ENCODE results near the gene DNAJB13.

DNA sequence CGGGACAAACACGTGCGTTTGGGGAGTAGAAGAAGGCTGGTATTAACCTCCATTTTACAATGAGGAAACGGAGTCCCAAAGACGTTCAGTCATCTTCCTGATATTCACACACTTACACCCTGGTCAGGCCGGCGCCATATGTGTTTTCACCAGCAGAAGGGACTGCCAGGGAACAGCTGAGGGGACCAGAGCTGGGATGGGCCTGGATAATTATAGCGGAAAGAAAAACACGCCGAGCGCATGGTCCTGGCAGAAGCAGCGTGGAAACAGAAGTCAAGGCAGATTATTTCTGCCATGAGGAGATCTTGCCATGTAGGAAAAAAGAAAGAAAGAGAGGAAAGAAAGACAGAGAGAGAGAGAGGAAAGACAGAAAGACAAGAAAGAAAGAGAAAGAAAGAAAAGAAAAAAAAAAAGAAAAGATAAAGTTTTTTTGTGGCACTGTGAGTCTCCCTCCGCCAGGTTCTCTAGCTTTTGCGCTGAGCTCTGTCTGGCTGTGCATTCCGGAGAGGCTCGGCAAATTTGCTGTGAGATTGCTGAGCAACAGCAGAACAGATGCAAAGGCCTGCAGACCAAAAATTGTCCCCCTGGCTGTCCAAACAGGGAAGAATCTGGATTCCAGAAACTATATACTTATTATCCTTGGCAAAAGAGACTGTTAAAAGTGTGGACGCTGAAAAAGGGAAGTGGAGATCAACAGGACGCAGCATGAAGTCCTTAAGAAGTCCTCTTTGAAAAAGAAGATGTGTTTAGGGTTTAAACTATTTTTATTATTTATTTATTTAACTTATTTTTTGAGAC is 33.1 kb downstream of the DNAJB13 start:
- TF ChIP-seq, protein P1, sequence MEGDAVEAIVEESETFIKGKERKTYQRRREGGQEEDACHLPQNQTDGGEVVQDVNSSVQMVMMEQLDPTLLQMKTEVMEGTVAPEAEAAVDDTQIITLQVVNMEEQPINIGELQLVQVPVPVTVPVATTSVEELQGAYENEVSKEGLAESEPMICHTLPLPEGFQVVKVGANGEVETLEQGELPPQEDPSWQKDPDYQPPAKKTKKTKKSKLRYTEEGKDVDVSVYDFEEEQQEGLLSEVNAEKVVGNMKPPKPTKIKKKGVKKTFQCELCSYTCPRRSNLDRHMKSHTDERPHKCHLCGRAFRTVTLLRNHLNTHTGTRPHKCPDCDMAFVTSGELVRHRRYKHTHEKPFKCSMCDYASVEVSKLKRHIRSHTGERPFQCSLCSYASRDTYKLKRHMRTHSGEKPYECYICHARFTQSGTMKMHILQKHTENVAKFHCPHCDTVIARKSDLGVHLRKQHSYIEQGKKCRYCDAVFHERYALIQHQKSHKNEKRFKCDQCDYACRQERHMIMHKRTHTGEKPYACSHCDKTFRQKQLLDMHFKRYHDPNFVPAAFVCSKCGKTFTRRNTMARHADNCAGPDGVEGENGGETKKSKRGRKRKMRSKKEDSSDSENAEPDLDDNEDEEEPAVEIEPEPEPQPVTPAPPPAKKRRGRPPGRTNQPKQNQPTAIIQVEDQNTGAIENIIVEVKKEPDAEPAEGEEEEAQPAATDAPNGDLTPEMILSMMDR (conservative IDR thresholded peaks at IDR 0.05; ENCODE audit: low read depth, low read length) = no peak
- TF ChIP-seq EZH2phosphoT487 (IDR thresholded peaks at IDR 0.05; ENCODE audit: borderline replicate concordance, low read length) (no peak), EZH2 (IDR thresholded peaks at IDR 0.05; ENCODE audit: low read length, unreplicated experiment) (no peak)

All from PC-3 (cell line).